HepG2 (cell line): ENCODE results near the gene RIPOR1. TPM values are rescaled to one million over a fixed set of nuclear protein-coding genes. Genes with fewer than 3 reads are reported as not detected.

Experiments
- BRCA1 ChIP-seq: sonication (generic); formaldehyde crosslinking; IDR thresholded peaks from 2 replicates; pipeline ENCODE4 v1.4.0; 2020; ENCODE audit warnings: missing genetic modification reagents
- CREB3 ChIP-seq: sonication (generic); formaldehyde crosslinking; IDR thresholded peaks from 2 replicates; pipeline ENCODE4 v1.5.0; 2020; ENCODE audit warnings: missing genetic modification reagents
- DRAP1 ChIP-seq: IDR thresholded peaks from 2 replicates; pipeline ENCODE4 v1.6.1; 2016; ENCODE audit warnings: missing genetic modification reagents, missing compliant biosample characterization
- KLF6 ChIP-seq: IDR thresholded peaks from 2 replicates; pipeline ENCODE4 v1.8.0; 2016; ENCODE audit warnings: missing biosample characterization, missing genetic modification reagents
- NFYB ChIP-seq: sonication (generic); formaldehyde crosslinking; IDR thresholded peaks from 2 replicates; pipeline ENCODE4 v1.4.0; 2020; ENCODE audit warnings: missing genetic modification reagents
- PCBP2 ChIP-seq: fragments of 200-400 bp; formaldehyde crosslinking; optimal IDR thresholded peaks from 2 replicates; pipeline ENCODE3; 2018; ENCODE audit warnings: low read length, low read depth; ENCODE audit not compliant: poor library complexity, severe bottlenecking
- RAD21 ChIP-seq: fragments of 450-650 bp; formaldehyde crosslinking; IDR thresholded peaks from 2 replicates; pipeline ENCODE4 v1.5.0; 2020; ENCODE audit warnings: mild to moderate bottlenecking
- RBM39 ChIP-seq: fragments of 200-400 bp; formaldehyde crosslinking; IDR thresholded peaks from one replicate; pipeline ENCODE4 v1.6.1; 2018; ENCODE audit warnings: antibody characterized with exemption, mild to moderate bottlenecking, low read depth, low read length; ENCODE audit not compliant: poor library complexity, severe bottlenecking
- RXRB ChIP-seq: IDR thresholded peaks from 2 replicates; pipeline ENCODE4 v1.6.1; 2016; ENCODE audit warnings: borderline replicate concordance, missing genetic modification reagents, missing compliant biosample characterization
- ZBTB44 ChIP-seq: sonication (generic); formaldehyde crosslinking; IDR thresholded peaks from 2 replicates; pipeline ENCODE4 v1.4.0; 2020; ENCODE audit warnings: missing genetic modification reagents
- ZNF17 ChIP-seq: sonication (generic); formaldehyde crosslinking; IDR thresholded peaks from 2 replicates; pipeline ENCODE4 v1.5.0; 2020; ENCODE audit warnings: mild to moderate bottlenecking, missing genetic modification reagents
- ZNF205 ChIP-seq: IDR thresholded peaks from 2 replicates; pipeline ENCODE4 v1.6.1; 2018; ENCODE audit warnings: missing biosample characterization, missing genetic modification reagents
- ZNF230 ChIP-seq: sonication (generic); formaldehyde crosslinking; IDR thresholded peaks from 2 replicates; pipeline ENCODE4 v1.4.0; 2020; ENCODE audit warnings: mild to moderate bottlenecking, missing genetic modification reagents
- ZNF460 ChIP-seq: sonication (generic); formaldehyde crosslinking; IDR thresholded peaks from 2 replicates; pipeline ENCODE4 v1.5.1; 2020; ENCODE audit warnings: missing genetic modification reagents, mild to moderate bottlenecking, borderline replicate concordance
- ZNF607 ChIP-seq: sonication (generic); formaldehyde crosslinking; IDR thresholded peaks from 2 replicates; pipeline ENCODE4 v1.5.1; 2020; ENCODE audit warnings: missing genetic modification reagents, mild to moderate bottlenecking, borderline replicate concordance
- ZNF660 ChIP-seq: sonication (generic); formaldehyde crosslinking; IDR thresholded peaks from 2 replicates; pipeline ENCODE4 v1.5.1; 2020; ENCODE audit warnings: mild to moderate bottlenecking, low read depth, missing genetic modification reagents, borderline replicate concordance
- ZNF776 ChIP-seq: sonication (generic); formaldehyde crosslinking; IDR thresholded peaks from 2 replicates; pipeline ENCODE4 v1.4.0; 2020; ENCODE audit warnings: mild to moderate bottlenecking, missing genetic modification reagents
- ZSCAN25 ChIP-seq: sonication (generic); formaldehyde crosslinking; IDR thresholded peaks from 2 replicates; pipeline ENCODE4 v1.8.0; 2022; ENCODE audit warnings: mild to moderate bottlenecking, missing genetic modification reagents
- ZSCAN30 ChIP-seq: sonication (generic); formaldehyde crosslinking; IDR thresholded peaks from 2 replicates; pipeline ENCODE4 v1.5.0; 2020; ENCODE audit warnings: mild to moderate bottlenecking, missing genetic modification reagents
- polyA plus RNA-seq, 8 experiments: library from polyadenylated mRNA; depleted of rRNA in 3 of 8; stranded (reverse) in 7 of 8; unstranded in 1 of 8; fragments of >200 nt; fragmentation: Illumina TruSeq in 4 of 8; extraction: Trizol in 4 of 8; gene quantifications; 2 replicates each; pipeline versions ENCODE4 v1.2.1 to v1.2.3, GENCODE V29; 2011 to 2016; ENCODE audit warnings: low read depth in 4 of 8, missing spikeins in 1 of 8, mixed read lengths in 1 of 8; ENCODE audit not compliant: insufficient read depth in 1 of 8
- total RNA-seq, 5 experiments: library from RNA; depleted of rRNA; stranded (reverse); fragments of >200 nt; fragmentation: Illumina TruSeq; extraction: Trizol; gene quantifications; 2 replicates each; pipeline ENCODE4 v1.2.3, GENCODE V29; 2016; ENCODE audit warnings: low read depth in 1 of 5
- TF ChIP-seq, protein P1 (sequence below): IDR thresholded peaks from 2 replicates; pipeline ENCODE4 v1.6.1; 2016
- TF ChIP-seq, protein P2 (sequence below): sonication (generic); formaldehyde crosslinking; IDR thresholded peaks from 2 replicates; pipeline ENCODE4 v1.4.0; 2020; ENCODE audit warnings: missing genetic modification reagents, borderline replicate concordance

Gene RIPOR1
- total and polyA plus RNA-seq, 2 of the 13 experiments (the other 11 are each of a cell fraction or from before 2014, with no cell fraction given): 4.6 to 8.1 TPM

GRCh38 chr16:67562918-67563707 lies 34.5 kb downstream of the RIPOR1 start (continued):
- TF ChIP-seq CREB3 (CRISPR knock-in tag): peak; percentile 23; the same call in 1 of the 2 replicates
- peak; percentile 80 for TF ChIP-seq ZNF607
- peak; percentile 93; the same call in 1 of the 2 replicates for TF ChIP-seq ZNF17 (CRISPR knock-in tag)
- TF ChIP-seq NFYB (CRISPR knock-in tag): no peak
- TF ChIP-seq, protein P1, sequence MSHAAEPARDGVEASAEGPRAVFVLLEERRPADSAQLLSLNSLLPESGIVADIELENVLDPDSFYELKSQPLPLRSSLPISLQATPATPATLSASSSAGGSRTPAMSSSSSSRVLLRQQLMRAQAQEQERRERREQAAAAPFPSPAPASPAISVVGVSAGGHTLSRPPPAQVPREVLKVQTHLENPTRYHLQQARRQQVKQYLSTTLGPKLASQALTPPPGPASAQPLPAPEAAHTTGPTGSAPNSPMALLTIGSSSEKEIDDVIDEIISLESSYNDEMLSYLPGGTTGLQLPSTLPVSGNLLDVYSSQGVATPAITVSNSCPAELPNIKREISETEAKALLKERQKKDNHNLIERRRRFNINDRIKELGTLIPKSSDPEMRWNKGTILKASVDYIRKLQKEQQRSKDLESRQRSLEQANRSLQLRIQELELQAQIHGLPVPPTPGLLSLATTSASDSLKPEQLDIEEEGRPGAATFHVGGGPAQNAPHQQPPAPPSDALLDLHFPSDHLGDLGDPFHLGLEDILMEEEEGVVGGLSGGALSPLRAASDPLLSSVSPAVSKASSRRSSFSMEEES (CRISPR knock-in tag): no peak
- peak; percentile 56 for TF ChIP-seq ZSCAN25 (CRISPR knock-in tag)
- TF ChIP-seq, protein P2, sequence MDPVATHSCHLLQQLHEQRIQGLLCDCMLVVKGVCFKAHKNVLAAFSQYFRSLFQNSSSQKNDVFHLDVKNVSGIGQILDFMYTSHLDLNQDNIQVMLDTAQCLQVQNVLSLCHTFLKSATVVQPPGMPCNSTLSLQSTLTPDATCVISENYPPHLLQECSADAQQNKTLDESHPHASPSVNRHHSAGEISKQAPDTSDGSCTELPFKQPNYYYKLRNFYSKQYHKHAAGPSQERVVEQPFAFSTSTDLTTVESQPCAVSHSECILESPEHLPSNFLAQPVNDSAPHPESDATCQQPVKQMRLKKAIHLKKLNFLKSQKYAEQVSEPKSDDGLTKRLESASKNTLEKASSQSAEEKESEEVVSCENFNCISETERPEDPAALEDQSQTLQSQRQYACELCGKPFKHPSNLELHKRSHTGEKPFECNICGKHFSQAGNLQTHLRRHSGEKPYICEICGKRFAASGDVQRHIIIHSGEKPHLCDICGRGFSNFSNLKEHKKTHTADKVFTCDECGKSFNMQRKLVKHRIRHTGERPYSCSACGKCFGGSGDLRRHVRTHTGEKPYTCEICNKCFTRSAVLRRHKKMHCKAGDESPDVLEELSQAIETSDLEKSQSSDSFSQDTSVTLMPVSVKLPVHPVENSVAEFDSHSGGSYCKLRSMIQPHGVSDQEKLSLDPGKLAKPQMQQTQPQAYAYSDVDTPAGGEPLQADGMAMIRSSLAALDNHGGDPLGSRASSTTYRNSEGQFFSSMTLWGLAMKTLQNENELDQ: no peak
- TF ChIP-seq KLF6 (CRISPR knock-in tag): peak; percentile 79; the same call in 1 of the 2 replicates
- peak; percentile 52 for TF ChIP-seq RBM39
- no peak; the same call in 1 of the 2 replicates for TF ChIP-seq ZNF205 (CRISPR knock-in tag)
- TF ChIP-seq ZNF460 (CRISPR knock-in tag): no peak
- TF ChIP-seq ZNF660 (CRISPR knock-in tag): no peak
- peak; percentile 80; the same call in 1 of the 2 replicates for TF ChIP-seq BRCA1 (CRISPR knock-in tag)
- TF ChIP-seq PCBP2: no peak
- no peak for TF ChIP-seq RXRB (CRISPR knock-in tag)
- TF ChIP-seq RAD21 (CRISPR knock-in tag): peak; percentile 54
- no peak for TF ChIP-seq ZSCAN30 (CRISPR knock-in tag)
- no peak; the same call in 1 of the 2 replicates for TF ChIP-seq ZNF230 (CRISPR knock-in tag)
- TF ChIP-seq ZBTB44 (CRISPR knock-in tag): no peak
- 0 out of 2 replicates have a peak, but pooled peaks have one; percentile 41 for TF ChIP-seq ZNF776 (CRISPR knock-in tag)
- no peak; the same call in 1 of the 2 replicates for TF ChIP-seq DRAP1 (CRISPR knock-in tag)
